Limb (tissue), 2 donors: ENCODE results near the gene AFF1.

Experiments used
- DNase-seq, 2 donors: peaks; one replicate each; pipeline ENCODE4 v3.0.0-alpha.2; 2016; ENCODE audit errors: extremely low spot score in 2 of 2

Gene AFF1

GRCh38 chr4:87112063-87112462 is 177.3 kb downstream of the AFF1 start:
- DNase-seq, result no peak

GRCh38 chr4:87114245-87115062 is 179.6 kb downstream of the AFF1 start:
- no peak for DNase-seq

- no peak for DNase-seq
These were observed 181.4 kb downstream of the AFF1 start for GRCh38 chr4:87116231-87116630.

GRCh38 chr4:87117051-87117731 is 182.4 kb downstream of the AFF1 start:
- DNase-seq, result no peak

GRCh38 chr4:87117732-87118075 is 182.9 kb downstream of the AFF1 start:
- DNase-seq, result no peak

GRCh38 chr4:87118421-87118820 is 183.6 kb downstream of the AFF1 start:
- no peak for DNase-seq

- DNase-seq, result no peak
These were observed 184.0 kb downstream of the AFF1 start for GRCh38 chr4:87118826-87119225.

- DNase-seq, result no peak
These were observed 185.2 kb downstream of the AFF1 start for GRCh38 chr4:87120010-87120409.

GRCh38 chr4:87120411-87121162 is 185.8 kb downstream of the AFF1 start:
- no peak for DNase-seq

- no peak for DNase-seq
These were observed 186.7 kb downstream of the AFF1 start for GRCh38 chr4:87121341-87122065.

GRCh38 chr4:87122252-87122651 is 187.4 kb downstream of the AFF1 start:
- no peak for DNase-seq

- no peak for DNase-seq
These were observed 191.2 kb downstream of the AFF1 start for GRCh38 chr4:87126056-87126455.

GRCh38 chr4:87128006-87128705 is 193.3 kb downstream of the AFF1 start:
- no peak for DNase-seq

GRCh38 chr4:87129681-87130080 is 194.9 kb downstream of the AFF1 start:
- DNase-seq, result no peak

- DNase-seq, result no peak
These were observed 196.3 kb downstream of the AFF1 start for GRCh38 chr4:87130985-87131703.

- DNase-seq, result no peak
These were observed 197.2 kb downstream of the AFF1 start for GRCh38 chr4:87132035-87132434.

- no peak for DNase-seq
These were observed 198.4 kb downstream of the AFF1 start for GRCh38 chr4:87133183-87133582.

- no peak for DNase-seq
These were observed 199.3 kb downstream of the AFF1 start for GRCh38 chr4:87134122-87134521.

- no peak for DNase-seq
These were observed 206.6 kb downstream of the AFF1 start for GRCh38 chr4:87141428-87141827.

GRCh38 chr4:87144356-87144755 is 209.5 kb downstream of the AFF1 start:
- DNase-seq, result no peak
